ENCODE measurements around the gene NCDN. TPM values are rescaled to one million over a fixed set of nuclear protein-coding genes. Genes with fewer than 3 reads are reported as not detected.
A peak's percentile ranks its signal among the peaks of the same experiment; 100 is the strongest.

The NCDN gene
- total RNA-seq, 1 donor from 2014 or later: 24.8 TPM

DNA sequence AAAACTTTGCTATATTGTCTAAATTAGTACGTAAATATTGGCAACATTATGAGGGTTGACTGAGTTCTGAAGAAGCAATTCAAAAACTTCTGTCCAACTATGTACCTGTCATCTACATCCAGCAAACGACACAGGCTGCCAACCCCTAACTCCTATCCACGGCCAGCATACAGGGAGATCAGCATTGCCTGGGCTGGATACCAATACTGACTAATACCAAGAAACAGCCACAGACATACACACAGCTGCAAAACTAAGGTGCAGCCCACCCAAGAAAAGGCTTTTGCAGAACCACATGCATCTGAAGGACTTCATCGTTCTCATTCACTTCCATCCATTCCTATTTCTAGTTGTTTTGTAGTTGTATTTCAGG lies 2.4 kb upstream of the NCDN start:
- peaks cover 39% of the 10 kb centered on the region for H3K4me1 ChIP-seq
- peaks cover 37% of the 10 kb centered on the region for H3K36me3 ChIP-seq
- intact Hi-C loops (cut with DNase I): no loop called here
- ATAC-seq (no peak), DNase-seq (no peak)
- no peak overlapping the region for H3K27ac ChIP-seq
- no peak overlapping the region for H3K4me3 ChIP-seq
- TF ChIP-seq, protein P1, sequence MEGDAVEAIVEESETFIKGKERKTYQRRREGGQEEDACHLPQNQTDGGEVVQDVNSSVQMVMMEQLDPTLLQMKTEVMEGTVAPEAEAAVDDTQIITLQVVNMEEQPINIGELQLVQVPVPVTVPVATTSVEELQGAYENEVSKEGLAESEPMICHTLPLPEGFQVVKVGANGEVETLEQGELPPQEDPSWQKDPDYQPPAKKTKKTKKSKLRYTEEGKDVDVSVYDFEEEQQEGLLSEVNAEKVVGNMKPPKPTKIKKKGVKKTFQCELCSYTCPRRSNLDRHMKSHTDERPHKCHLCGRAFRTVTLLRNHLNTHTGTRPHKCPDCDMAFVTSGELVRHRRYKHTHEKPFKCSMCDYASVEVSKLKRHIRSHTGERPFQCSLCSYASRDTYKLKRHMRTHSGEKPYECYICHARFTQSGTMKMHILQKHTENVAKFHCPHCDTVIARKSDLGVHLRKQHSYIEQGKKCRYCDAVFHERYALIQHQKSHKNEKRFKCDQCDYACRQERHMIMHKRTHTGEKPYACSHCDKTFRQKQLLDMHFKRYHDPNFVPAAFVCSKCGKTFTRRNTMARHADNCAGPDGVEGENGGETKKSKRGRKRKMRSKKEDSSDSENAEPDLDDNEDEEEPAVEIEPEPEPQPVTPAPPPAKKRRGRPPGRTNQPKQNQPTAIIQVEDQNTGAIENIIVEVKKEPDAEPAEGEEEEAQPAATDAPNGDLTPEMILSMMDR (IDR thresholded peaks at IDR 0.05): no peak
- no peaks in the 10 kb centered on the region for H3K9me3 ChIP-seq
- no peaks in the 10 kb centered on the region for H3K27me3 ChIP-seq

DNA sequence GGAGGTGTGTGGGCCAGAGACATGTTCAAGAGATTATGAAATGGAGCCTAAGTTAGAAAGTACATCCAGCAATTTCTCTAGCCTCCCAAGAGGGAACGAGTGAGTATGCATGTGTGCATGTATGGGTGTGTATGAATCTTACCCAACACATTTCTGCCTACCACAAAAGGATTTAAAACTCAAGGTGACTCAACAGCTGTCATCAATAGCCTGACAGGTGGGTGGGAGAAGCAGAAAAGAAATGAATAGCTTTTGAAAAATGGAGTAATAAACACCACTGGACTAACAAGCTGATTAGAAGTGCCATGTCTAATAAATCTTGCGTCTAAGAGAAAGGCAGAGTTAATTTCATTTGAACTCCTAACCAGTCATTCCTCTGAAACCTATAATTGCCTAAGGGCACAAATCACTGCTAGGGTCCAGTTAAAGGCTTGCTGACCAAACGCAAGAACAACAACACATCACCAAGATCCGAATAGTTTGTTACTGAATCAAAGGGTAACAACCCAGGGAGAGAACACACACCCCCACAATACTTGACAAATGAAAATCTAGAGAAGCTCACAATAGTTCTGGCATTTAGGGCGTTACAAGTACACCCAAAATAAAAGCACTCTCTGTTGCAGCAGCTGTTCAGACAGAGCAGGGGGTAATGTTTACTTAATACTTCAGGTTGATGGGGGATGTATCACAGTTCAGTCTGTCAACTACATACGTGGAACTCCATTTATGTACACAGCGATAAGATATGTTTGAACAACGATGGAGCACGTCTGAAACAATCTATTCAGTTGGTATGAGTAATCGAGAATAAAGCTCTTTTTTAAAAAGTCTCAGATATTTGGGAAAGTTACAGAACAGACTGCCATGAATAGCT lies 1.8 kb upstream of the NCDN start:
- Histone ChIP-seq H3K4me1 (peaks cover 39% of the 10 kb centered on the region), H3K36me3 (peaks cover 32% of the 10 kb centered on the region), H3K27ac (peak overlapping the region; percentile 96), H3K27me3 (no peaks in the 10 kb centered on the region), H3K9me3 (no peaks in the 10 kb centered on the region), H3K4me3 (peak overlapping the region; percentile 97)
- intact Hi-C loops (cut with DNase I): no loop called here
- ATAC-seq (peak; percentile 32), DNase-seq (no peak)
- TF ChIP-seq, protein P1 (IDR thresholded peaks at IDR 0.05): no peak

DNA sequence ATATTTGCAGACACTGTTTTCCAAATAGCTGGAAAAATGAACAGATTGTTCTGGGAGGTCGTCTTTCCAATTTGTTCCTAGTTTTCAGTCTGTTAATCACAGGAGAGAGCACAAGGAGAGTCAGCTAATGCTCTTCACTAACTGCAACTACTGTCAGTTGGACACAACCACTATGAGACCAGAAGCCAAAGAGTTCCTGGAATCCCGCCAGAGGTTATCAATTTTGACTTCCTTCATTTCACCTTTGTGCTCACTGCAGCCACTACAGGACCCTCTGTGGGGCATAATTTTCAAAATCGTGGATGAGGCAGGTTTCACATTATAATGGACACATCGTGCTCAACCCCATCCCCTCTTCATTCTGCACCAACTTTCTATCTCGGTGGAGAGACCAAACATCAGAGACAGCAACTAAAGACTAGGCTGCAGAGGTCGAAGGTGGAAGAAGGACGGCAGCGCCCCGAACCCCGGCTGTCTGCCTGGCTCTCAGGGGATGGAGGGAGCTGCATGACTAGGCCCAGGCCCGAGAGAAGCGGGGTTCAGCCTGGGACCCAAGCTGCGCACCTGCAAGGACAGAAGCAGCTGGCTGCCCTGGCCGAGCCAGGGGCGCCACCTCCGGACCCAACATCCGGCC lies 998 bp upstream of the NCDN start:
- Histone ChIP-seq H3K27me3 (no peaks in the 10 kb centered on the region), H3K36me3 (peaks cover 24% of the 10 kb centered on the region), H3K27ac (peak overlapping the region; percentile 96), H3K4me1 (peaks cover 39% of the 10 kb centered on the region), H3K4me3 (peak overlapping the region; percentile 97), H3K9me3 (no peaks in the 10 kb centered on the region)
- no peak for ATAC-seq
- intact Hi-C loops (cut with DNase I): no loop called here
- TF ChIP-seq, protein P1 (IDR thresholded peaks at IDR 0.05): no peak
- no peak for DNase-seq

DNA sequence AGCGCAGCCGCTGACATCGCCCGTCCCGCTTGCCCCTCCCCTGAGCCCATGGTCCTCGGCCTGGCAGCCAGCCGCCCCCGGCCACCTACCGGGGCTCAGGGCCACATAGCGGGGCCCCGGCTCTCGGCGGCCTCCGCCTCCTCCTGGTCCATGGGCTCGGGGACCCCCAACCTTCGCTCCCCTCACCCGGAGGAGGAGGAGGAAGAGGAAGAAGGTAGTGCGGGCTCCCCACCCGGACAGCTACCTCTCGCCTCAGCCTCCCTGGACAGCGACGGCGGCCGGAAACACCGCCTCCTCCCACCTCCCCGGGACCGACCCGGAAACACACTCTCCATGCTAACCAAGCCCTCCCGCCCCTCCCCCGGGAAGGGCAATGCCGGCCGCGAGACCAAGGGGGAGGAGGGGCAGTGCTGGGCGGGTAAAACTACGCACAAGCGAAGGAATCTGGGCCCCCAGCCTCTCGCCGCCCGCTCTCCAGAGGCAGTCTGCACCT lies 435 bp upstream of the NCDN start, which contains the start of gene KIAA0319L:
TSS of gene KIAA0319L (minus strand) at position 286 of the 493 bp plus-strand sequence. CDS start 2,912 bp downstream, outside the sequence.
- peak; percentile 96 for DNase-seq
- no peaks in the 10 kb centered on the region for H3K27me3 ChIP-seq
- peak; percentile 91 for ATAC-seq
- peaks cover 19% of the 10 kb centered on the region for H3K36me3 ChIP-seq
- H3K4me3 ChIP-seq: peak within 1 kb of the TSS; percentile 97
- intact Hi-C loops (cut with DNase I): no loop called here
- peaks cover 39% of the 10 kb centered on the region for H3K4me1 ChIP-seq
- peak within 1 kb of the TSS; percentile 96 for H3K27ac ChIP-seq
- no peaks in the 10 kb centered on the region for H3K9me3 ChIP-seq
- TF ChIP-seq, protein P1 (IDR thresholded peaks at IDR 0.05): no peak

DNA sequence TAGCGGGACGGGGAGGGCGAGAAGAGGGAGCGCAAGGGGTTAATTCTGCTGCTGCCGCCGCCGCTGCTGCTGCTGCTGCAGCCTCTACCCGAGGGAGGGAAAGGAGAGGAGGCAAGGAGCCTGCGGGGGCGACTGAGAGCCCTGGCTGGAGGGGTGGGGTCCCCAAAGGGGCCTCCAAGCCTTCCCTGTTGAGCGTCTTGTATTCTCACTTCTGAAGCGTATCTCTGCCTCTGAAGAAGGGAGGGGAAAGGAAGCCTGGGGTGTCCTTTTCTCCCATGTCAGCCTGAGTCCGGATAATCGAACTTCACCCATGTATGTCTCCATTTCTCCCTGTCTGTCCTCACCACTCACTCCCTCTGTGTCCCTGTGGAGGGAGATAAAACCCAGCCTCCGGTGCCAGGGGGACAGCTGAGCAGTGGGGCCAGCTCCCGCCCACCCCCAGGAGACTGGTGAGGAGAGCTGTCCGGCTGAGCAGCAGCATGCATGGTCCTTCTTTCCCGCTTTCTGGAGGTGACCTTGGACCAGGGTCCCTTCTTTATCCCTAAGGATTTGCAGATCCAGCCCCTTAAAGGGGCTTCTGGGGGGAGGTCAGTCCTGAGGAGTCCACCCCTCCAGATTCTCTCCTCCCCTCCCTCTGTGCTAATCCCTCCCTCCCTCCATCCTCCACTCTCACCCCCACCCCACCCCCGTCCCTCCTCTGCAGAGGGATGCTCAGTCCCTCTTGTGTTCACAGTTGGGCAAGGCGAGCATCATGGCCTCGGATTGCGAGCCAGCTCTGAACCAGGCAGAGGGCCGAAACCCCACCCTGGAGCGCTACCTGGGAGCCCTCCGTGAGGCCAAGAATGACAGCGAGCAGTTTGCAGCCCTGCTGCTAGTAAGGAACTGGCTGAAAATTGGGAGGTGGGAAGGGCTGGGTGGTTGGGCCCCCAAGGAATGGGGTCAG lies 1.0 kb downstream of the NCDN start:
- TF ChIP-seq, protein P1 (IDR thresholded peaks at IDR 0.05): no peak
- peak overlapping the region; percentile 96 for H3K27ac ChIP-seq
- H3K27me3 ChIP-seq: no peaks in the 10 kb centered on the region
- no peak for DNase-seq
- no peaks in the 10 kb centered on the region for H3K9me3 ChIP-seq
- peaks cover 36% of the 10 kb centered on the region for H3K4me1 ChIP-seq
- no peak for ATAC-seq
- H3K36me3 ChIP-seq: peaks cover 5% of the 10 kb centered on the region
- intact Hi-C loops (cut with DNase I): no loop called here
- H3K4me3 ChIP-seq: peak overlapping the region; percentile 97

Data from upper lobe of right lung (tissue), 1 donor.